ENCODE measurements around the gene MAP7.

DNA sequence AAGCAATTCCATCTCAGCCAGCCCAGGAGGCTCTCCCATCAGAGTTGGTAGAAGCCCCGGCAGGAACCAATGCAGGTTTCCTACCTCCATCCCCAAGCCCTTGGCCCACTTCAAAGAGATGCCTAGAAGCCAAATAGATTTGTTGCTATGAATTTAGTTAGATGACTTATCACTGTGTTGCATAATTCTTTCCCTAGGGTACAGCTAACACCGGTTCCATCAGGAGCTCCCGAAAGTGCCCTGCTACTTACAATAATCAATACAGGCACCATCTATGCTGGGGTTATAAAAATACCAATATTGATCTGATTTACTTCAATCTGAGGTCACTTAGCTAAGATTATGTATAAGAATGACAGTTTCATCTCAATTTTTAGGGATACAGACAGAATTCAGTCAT lies 113.0 kb downstream of the MAP7 start:
- TF ChIP-seq POLR2A (IDR thresholded peaks at IDR 0.05) (no peak), EP300 (IDR thresholded peaks at IDR 0.05) (no peak)
- TF ChIP-seq, protein P1, sequence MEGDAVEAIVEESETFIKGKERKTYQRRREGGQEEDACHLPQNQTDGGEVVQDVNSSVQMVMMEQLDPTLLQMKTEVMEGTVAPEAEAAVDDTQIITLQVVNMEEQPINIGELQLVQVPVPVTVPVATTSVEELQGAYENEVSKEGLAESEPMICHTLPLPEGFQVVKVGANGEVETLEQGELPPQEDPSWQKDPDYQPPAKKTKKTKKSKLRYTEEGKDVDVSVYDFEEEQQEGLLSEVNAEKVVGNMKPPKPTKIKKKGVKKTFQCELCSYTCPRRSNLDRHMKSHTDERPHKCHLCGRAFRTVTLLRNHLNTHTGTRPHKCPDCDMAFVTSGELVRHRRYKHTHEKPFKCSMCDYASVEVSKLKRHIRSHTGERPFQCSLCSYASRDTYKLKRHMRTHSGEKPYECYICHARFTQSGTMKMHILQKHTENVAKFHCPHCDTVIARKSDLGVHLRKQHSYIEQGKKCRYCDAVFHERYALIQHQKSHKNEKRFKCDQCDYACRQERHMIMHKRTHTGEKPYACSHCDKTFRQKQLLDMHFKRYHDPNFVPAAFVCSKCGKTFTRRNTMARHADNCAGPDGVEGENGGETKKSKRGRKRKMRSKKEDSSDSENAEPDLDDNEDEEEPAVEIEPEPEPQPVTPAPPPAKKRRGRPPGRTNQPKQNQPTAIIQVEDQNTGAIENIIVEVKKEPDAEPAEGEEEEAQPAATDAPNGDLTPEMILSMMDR (IDR thresholded peaks at IDR 0.05): no peak
